SU-DHL-6 (cell line): ENCODE results near the gene ST3GAL4.
A peak's percentile ranks its signal among the peaks of the same experiment; 100 is the strongest.

Experiments used
- H2AFZ ChIP-seq: fragments of 200-600 bp; sonication (generic); 2 replicates; pipeline ENCODE4 v1.6.1; 2014; ENCODE audit warnings: low read depth, mild to moderate bottlenecking, moderate library complexity, mixed read lengths, antibody characterized with exemption, low read length; ENCODE audit not compliant: severe bottlenecking
- H3F3A ChIP-seq: fragments of 200-600 bp; shearing (Covaris generic); 2 replicates; pipeline ENCODE4 v1.6.0; 2016; ENCODE audit warnings: antibody characterized with exemption, mild to moderate bottlenecking; ENCODE audit not compliant: insufficient read depth
- H3K27ac ChIP-seq: fragments of 200-600 bp; sonication (generic); 2 replicates; pipeline ENCODE4 v1.5.1; 2016; ENCODE audit warnings: low read depth, mild to moderate bottlenecking, low read length, moderate library complexity, mixed read lengths
- H3K27me3 ChIP-seq: fragments of 200-600 bp; sonication (generic), shearing (Covaris generic); 2 replicates; pipeline ENCODE4 v1.6.0; 2014; ENCODE audit warnings: mild to moderate bottlenecking, low read length
- H3K36me3 ChIP-seq: fragments of 200-600 bp; sonication (generic); 2 replicates; pipeline ENCODE4 v1.6.1; 2014; ENCODE audit warnings: mild to moderate bottlenecking, low read length, mixed read lengths
- H3K4me2 ChIP-seq: fragments of 300-600, 200-600 bp; shearing (Covaris generic), sonication (generic); 2 replicates; pipeline ENCODE4 v1.6.0; 2014; ENCODE audit warnings: low read length, low read depth, mild to moderate bottlenecking; ENCODE audit not compliant: poor library complexity, severe bottlenecking
- H3K4me3 ChIP-seq: fragments of 200-600 bp; sonication (generic); 2 replicates; pipeline ENCODE4 v1.5.1; 2014; ENCODE audit warnings: antibody characterized with exemption, low read length, mild to moderate bottlenecking, mixed read lengths; ENCODE audit not compliant: insufficient read depth, poor library complexity, severe bottlenecking
- H3K79me2 ChIP-seq: fragments of 200-600 bp; sonication (generic); 2 replicates; pipeline ENCODE4 v1.6.1; 2014; ENCODE audit warnings: mild to moderate bottlenecking, low read length, moderate library complexity; ENCODE audit not compliant: insufficient read depth
- H3K9ac ChIP-seq: fragments of 200-600 bp; sonication (generic); 2 replicates; pipeline ENCODE4 v1.7.0; 2014; ENCODE audit warnings: mild to moderate bottlenecking, low read length
- H3K9me2 ChIP-seq: fragments of 200-600 bp; sonication (generic); replicated peaks from 2 replicates; pipeline ENCODE4 v1.6.1; 2014; ENCODE audit warnings: low read length; ENCODE audit not compliant: insufficient read depth
- H3K9me3 ChIP-seq: fragments of 200-600 bp; sonication (generic); 2 replicates; pipeline ENCODE4 v1.6.1; 2014; ENCODE audit warnings: low read length, mixed read lengths; ENCODE audit not compliant: insufficient read depth
- H4K20me1 ChIP-seq: fragments of 200-600 bp; sonication (generic); 2 replicates; pipeline ENCODE4 v1.6.1; 2014; ENCODE audit warnings: low read depth, mild to moderate bottlenecking, antibody characterized with exemption, low read length, moderate library complexity, mixed read lengths
- EZH2phosphoT487 ChIP-seq: fragments of 200-600 bp; sonication (generic), shearing (Covaris generic); conservative IDR thresholded peaks from 2 replicates; pipeline ENCODE4 v1.6.1; 2018; ENCODE audit warnings: mild to moderate bottlenecking, antibody characterized with exemption, low read length, moderate library complexity, mixed read lengths
- TF ChIP-seq, protein P1 (sequence below): fragments of 200-600 bp; sonication (generic); IDR thresholded peaks from one replicate; pipeline ENCODE4 v1.5.1; 2017; ENCODE audit warnings: antibody characterized with exemption, mild to moderate bottlenecking, low read length, moderate library complexity; ENCODE audit not compliant: insufficient read depth, poor library complexity, severe bottlenecking

ST3GAL4 gene

GRCh38 chr11:126352934-126353801, 2.3 kb upstream of the ST3GAL4 start:
- Histone ChIP-seq H3K4me3 (no peak overlapping the region), H3K79me2 (no peaks in the 10 kb centered on the region)

DNA sequence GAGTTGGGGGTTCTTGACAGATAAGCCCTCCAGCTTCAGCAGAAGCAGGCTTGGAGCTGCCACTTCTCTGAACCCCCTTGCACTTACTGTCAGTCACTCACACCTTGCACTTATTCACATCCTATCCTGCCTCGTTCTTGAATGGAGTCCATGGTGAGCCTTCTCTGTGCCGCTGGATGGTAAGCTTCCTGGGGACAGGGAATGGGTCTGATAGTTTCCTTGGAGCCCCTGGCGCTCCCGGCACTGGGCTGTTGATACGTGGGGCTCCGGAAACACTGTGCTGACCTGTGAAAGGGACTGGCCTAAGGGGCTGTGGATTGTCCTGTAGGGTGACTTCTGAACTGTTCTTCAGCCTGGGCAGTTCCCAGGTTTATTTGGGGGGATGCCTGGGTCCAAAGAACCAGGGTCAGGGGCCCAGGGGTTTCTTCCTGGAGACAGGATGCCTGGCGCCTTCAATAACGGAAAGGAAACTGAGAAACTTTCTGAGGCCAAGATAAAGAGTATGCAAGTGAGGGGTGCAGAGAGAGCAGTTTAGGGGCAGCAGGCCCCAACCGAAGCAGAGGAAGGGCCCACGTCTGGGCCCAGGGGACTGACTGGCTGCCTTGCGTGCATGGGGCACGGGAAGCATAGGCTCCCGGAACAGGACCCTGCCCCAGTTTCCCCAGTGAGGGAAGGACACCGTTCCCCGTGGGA, 709 bp upstream of the ST3GAL4 start:
- Histone ChIP-seq H3K27ac (0 out of 2 replicates have a peak overlapping the region, but pooled peaks have one; percentile 15), H2AFZ (peak overlapping the region; percentile 80), H3K9ac (peak overlapping the region; percentile 79), H3K9me3 (no peaks in the 10 kb centered on the region), H3K36me3 (no peaks in the 10 kb centered on the region), H4K20me1 (no peaks in the 10 kb centered on the region), H3K27me3 (no peaks in the 10 kb centered on the region), H3K9me2 (no peaks in the 10 kb centered on the region), H3K79me2 (no peaks in the 10 kb centered on the region), H3K4me3 (peak overlapping the region; percentile 60), H3K4me2 (peak overlapping the region; percentile 72), H3F3A (no peaks in the 10 kb centered on the region)
- TF ChIP-seq EZH2phosphoT487 = no peak
- TF ChIP-seq, protein P1, sequence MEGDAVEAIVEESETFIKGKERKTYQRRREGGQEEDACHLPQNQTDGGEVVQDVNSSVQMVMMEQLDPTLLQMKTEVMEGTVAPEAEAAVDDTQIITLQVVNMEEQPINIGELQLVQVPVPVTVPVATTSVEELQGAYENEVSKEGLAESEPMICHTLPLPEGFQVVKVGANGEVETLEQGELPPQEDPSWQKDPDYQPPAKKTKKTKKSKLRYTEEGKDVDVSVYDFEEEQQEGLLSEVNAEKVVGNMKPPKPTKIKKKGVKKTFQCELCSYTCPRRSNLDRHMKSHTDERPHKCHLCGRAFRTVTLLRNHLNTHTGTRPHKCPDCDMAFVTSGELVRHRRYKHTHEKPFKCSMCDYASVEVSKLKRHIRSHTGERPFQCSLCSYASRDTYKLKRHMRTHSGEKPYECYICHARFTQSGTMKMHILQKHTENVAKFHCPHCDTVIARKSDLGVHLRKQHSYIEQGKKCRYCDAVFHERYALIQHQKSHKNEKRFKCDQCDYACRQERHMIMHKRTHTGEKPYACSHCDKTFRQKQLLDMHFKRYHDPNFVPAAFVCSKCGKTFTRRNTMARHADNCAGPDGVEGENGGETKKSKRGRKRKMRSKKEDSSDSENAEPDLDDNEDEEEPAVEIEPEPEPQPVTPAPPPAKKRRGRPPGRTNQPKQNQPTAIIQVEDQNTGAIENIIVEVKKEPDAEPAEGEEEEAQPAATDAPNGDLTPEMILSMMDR = no peak

More at GRCh38 chr11:126352934-126353801, 2.3 kb upstream of the ST3GAL4 start:
- TF ChIP-seq, protein P1 = no peak
- no peak for TF ChIP-seq EZH2phosphoT487
- H3K27me3 ChIP-seq = no peaks in the 10 kb centered on the region
- H4K20me1 ChIP-seq = no peaks in the 10 kb centered on the region
- no peak overlapping the region for H3K9ac ChIP-seq
- H3K9me3 ChIP-seq = no peaks in the 10 kb centered on the region
- H3F3A ChIP-seq = no peaks in the 10 kb centered on the region
- no peaks in the 10 kb centered on the region for H3K36me3 ChIP-seq
- no peak overlapping the region for H3K27ac ChIP-seq
- H3K9me2 ChIP-seq = no peaks in the 10 kb centered on the region
- H2AFZ ChIP-seq = no peak overlapping the region
- peak overlapping the region; percentile 18 for H3K4me2 ChIP-seq

- Histone ChIP-seq H3K9me2 (no peaks in the 10 kb centered on the region), H3K36me3 (no peaks in the 10 kb centered on the region), H3K27me3 (no peaks in the 10 kb centered on the region), H3K79me2 (no peaks in the 10 kb centered on the region), H4K20me1 (no peaks in the 10 kb centered on the region), H3F3A (no peaks in the 10 kb centered on the region), H2AFZ (peak overlapping the region; percentile 19), H3K27ac (no peak overlapping the region), H3K9me3 (no peaks in the 10 kb centered on the region), H3K4me2 (peak overlapping the region; percentile 52), H3K9ac (peak overlapping the region; percentile 79), H3K4me3 (peak overlapping the region; percentile 45)
- TF ChIP-seq, protein P1 = no peak
- TF ChIP-seq EZH2phosphoT487 = no peak
Observed at GRCh38 chr11:126355926-126356897, 726 bp downstream of the ST3GAL4 start.
